ENCODE measurements around the gene TBC1D22A.

DNA sequence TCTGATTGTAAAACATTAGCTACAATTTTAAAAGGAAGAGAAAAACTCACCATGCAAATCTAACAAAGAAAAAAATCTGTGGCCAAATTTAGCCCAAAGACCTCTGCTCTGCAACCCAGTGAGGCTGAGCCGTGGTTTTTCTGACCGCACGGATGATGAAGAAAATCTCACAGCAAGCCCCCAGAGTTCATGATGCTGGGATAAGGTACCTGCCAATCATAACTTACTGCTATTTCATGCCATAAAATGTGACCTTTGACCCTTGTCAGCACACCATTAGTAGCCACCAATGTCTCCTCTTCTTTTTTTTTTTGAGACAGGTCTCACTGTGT, 35.5 kb upstream of the TBC1D22A start:
- TF ChIP-seq POLR2A (IDR thresholded peaks at IDR 0.05) (no peak), CTCF (IDR thresholded peaks at IDR 0.05) (no peak)

Measured in Peyer's patch (tissue), 4 donors.